GM08714 (cell line): ENCODE results near the gene IQSEC2.

ENCODE experiments used
- H3K4me3 ChIP-seq: fragments of 200-500 bp; sonication (Bioruptor generic); 2 replicates; pipeline ENCODE4 v1.5.1; 2014; ENCODE audit warnings: mild to moderate bottlenecking, low read length, inconsistent platforms
- ZNF274 ChIP-seq: IDR thresholded peaks from 2 replicates; pipeline ENCODE4 v1.6.1; 2012; ENCODE audit warnings: mild to moderate bottlenecking, low read depth, low read length

IQSEC2 gene

DNA sequence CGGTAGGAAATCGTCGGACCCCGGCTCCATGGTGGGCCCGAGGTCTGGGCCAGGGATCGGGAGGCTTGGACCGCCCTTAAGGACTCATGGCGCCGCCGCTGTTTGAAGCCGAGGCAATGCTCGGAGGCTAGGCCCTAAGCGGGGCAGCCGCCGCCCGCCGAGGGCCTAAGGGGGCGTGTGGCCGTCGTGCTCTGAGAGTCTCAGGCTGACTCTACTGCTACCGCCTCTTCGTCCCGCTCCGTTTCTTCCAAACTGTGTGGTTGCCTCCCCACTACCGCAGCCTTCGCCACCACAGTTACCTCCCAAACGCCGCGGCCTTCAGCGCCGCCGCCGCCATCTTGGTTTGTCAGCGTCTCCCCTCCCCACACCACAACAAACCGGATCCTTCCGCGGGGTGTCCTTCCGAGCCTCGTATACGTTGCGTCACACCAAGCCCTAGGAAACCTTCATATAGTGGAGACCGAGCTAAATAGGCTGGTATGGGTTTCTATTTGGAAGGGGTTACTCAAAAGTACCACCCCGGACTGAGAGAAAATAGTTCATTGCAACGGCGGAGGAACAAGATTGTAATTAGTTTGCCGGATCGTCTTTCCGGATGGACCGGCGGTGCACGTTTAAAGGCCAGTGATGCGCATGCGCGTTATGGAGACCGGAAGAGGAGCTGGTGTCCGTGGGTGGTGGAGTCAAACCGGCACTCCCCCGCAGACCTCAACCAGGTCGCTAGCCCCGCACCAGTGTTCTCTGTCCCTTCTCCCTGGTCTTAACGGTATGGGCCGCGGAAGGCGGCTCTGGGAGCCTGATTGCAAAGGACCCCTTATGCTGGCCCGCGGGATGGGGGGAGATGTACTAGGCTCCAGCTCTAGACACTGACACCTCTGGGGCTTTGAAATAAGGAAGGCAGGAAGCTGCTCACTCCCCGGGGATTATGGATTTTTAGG lies 56.3 kb downstream of the IQSEC2 start, which contains the start of gene KDM5C:
Gene KDM5C (minus strand): TSS at position 348 of the 938 bp plus-strand sequence. CDS start 318 bp downstream, at position 30.
- no peak for TF ChIP-seq ZNF274
- H3K4me3 ChIP-seq: peak within 1 kb of the TSS; percentile 94

DNA sequence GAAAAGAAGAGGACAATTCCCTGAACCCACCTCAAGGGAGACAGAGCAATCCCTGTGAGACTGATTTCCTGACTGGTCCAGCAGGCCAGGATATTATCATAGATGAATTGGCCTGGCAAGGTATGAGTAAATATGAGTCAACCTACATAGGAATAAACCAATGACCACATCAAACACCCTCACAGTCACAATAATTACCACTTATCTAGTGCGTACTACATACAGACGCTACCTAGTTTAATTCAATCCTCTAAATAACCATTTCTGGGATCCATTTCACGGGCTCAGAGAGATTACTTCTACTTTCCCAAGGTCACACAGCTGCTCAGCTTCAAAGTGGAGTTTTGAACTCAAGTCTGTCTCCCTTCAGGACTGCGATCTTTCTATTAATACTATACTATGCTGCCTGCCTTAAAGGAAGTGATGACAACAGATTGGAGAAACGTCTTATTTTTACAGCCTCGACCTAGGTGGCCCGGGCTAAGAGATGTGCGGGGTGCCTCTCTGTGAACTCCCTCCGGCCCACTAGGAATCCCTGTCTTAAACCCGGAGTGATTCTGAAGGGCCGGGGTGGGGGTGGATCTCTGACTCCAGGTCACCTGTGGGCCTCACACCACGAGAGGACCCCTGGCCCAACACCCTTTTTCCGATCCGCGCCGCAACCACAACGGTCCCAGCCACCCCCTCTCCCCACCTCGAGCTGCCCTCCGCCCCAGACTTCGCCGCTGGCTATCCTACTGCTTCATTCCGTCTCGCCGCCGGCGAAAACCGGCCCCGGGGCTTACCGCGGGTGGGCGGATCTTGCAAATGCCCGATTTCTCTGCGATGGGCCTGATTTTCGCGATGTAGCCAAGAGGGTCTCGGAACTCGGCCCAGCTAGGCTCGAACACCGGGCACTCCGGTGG lies 57.2 kb downstream of the IQSEC2 start:
- no peak for TF ChIP-seq ZNF274
- peak overlapping the region; percentile 94 for H3K4me3 ChIP-seq

DNA sequence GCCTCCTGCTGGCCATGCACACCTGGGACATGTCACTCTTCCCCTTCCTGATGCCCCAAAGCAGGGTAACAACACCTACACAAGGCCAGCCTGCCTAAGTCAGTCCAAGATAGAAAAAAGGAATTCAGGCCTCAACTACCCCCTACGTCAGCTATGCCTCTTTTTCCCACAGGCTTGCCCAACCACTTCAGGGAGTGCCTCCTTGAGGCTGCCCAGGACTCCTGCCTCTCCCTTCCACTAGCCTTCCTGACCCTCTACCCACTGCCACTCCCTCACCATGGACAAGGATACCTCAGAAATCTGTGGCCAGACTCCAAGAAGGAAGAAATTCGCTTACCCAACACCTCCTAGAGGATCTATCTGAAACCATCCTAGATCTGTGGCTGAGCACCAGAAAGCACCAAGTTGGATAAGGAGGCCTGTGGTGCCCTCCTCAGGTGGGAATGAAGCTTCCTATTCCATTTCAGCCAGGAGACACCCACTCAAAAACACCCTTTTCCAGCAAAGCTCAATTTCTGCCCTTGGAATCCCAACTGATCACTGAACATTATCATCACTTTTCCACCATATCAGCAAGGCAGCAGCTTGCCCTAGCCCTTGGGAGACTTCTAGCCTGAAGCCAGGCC lies 58.2 kb downstream of the IQSEC2 start:
- peak overlapping the region; percentile 94 for H3K4me3 ChIP-seq
- TF ChIP-seq ZNF274: no peak
